DOHH2 (cell line): Measurements from ENCODE around the gene SNX33.

Source experiments
- H3F3A ChIP-seq: fragments of 200-600 bp; sonication (generic), shearing (Covaris generic); 2 replicates; pipeline ENCODE4 v1.6.0; 2016; ENCODE audit warnings: antibody characterized with exemption, mild to moderate bottlenecking; ENCODE audit not compliant: control insufficient read depth, insufficient read depth
- H3K27ac ChIP-seq: fragments of 200-600 bp; sonication (generic); 2 replicates; pipeline ENCODE4 v1.5.1; 2014; ENCODE audit warnings: low read depth, mild to moderate bottlenecking, low read length, moderate library complexity
- H3K27me3 ChIP-seq: fragments of 200-600 bp; sonication (generic); 2 replicates; pipeline ENCODE4 v1.6.1; 2014; ENCODE audit warnings: mild to moderate bottlenecking, low read length, mixed read lengths; ENCODE audit not compliant: control insufficient read depth
- H3K36me3 ChIP-seq: fragments of 200-600 bp; sonication (generic); 2 replicates; pipeline ENCODE4 v1.6.1; 2014; ENCODE audit warnings: mild to moderate bottlenecking, low read length, moderate library complexity, mixed read lengths; ENCODE audit not compliant: control insufficient read depth
- H3K4me1 ChIP-seq: fragments of 200-600 bp; sonication (generic); 2 replicates; pipeline ENCODE4 v1.6.1; 2014; ENCODE audit warnings: mild to moderate bottlenecking, low read length, mixed read lengths; ENCODE audit not compliant: control insufficient read depth
- H3K4me2 ChIP-seq: fragments of 200-600 bp; sonication (generic); 2 replicates; pipeline ENCODE4 v1.6.0; 2014; ENCODE audit warnings: mild to moderate bottlenecking, low read length, moderate library complexity
- H3K4me3 ChIP-seq: fragments of 200-600 bp; sonication (generic); 2 replicates; pipeline ENCODE4 v1.5.1; 2014; ENCODE audit warnings: mild to moderate bottlenecking, low read length, mixed read lengths
- H3K79me2 ChIP-seq: fragments of 200-600 bp; sonication (generic); 2 replicates; pipeline ENCODE4 v1.6.1; 2014; ENCODE audit warnings: mild to moderate bottlenecking, low read length, mixed read lengths; ENCODE audit not compliant: control insufficient read depth
- H3K9me2 ChIP-seq: fragments of 200-600 bp; sonication (generic); replicated peaks from 2 replicates; pipeline ENCODE4 v1.6.1; 2014; ENCODE audit warnings: mild to moderate bottlenecking, low read length, mixed read lengths; ENCODE audit not compliant: control insufficient read depth
- H3K9me3 ChIP-seq: fragments of 200-600 bp; sonication (generic); 2 replicates; pipeline ENCODE4 v1.6.1; 2014; ENCODE audit warnings: antibody characterized with exemption, low read length, mixed read lengths; ENCODE audit not compliant: control insufficient read depth, insufficient read depth
- H4K20me1 ChIP-seq: fragments of 200-600 bp; sonication (generic); 2 replicates; pipeline ENCODE4 v1.6.0; 2014; ENCODE audit warnings: low read depth, mild to moderate bottlenecking, antibody characterized with exemption, low read length, moderate library complexity; ENCODE audit not compliant: control insufficient read depth, insufficient read depth
- EZH2phosphoT487 ChIP-seq: fragments of 200-600 bp; sonication (generic); IDR thresholded peaks from 2 replicates; pipeline ENCODE4 v1.6.1; 2017; ENCODE audit warnings: borderline replicate concordance, mild to moderate bottlenecking, antibody characterized with exemption, low read length, moderate library complexity, mixed read lengths
- TF ChIP-seq, protein P1 (sequence below): fragments of 200-600 bp; sonication (generic); IDR thresholded peaks from one replicate; pipeline ENCODE4 v1.5.1; 2014; ENCODE audit warnings: antibody characterized with exemption, mild to moderate bottlenecking, low read depth, low read length; ENCODE audit not compliant: poor library complexity, severe bottlenecking

SNX33 gene

GRCh38 chr15:75650908-75651809 lies 3.4 kb downstream of the SNX33 start:
- no peaks in the 10 kb centered on the region for H3K9me3 ChIP-seq
- H3K79me2 ChIP-seq, result no peaks in the 10 kb centered on the region
- H3K4me1 ChIP-seq, result peaks cover 11% of the 10 kb centered on the region; the same call in 1 of the 2 replicates
- H3K4me2 ChIP-seq, result no peak overlapping the region
- no peaks in the 10 kb centered on the region for H4K20me1 ChIP-seq
- no peak for TF ChIP-seq EZH2phosphoT487
- TF ChIP-seq, protein P1, sequence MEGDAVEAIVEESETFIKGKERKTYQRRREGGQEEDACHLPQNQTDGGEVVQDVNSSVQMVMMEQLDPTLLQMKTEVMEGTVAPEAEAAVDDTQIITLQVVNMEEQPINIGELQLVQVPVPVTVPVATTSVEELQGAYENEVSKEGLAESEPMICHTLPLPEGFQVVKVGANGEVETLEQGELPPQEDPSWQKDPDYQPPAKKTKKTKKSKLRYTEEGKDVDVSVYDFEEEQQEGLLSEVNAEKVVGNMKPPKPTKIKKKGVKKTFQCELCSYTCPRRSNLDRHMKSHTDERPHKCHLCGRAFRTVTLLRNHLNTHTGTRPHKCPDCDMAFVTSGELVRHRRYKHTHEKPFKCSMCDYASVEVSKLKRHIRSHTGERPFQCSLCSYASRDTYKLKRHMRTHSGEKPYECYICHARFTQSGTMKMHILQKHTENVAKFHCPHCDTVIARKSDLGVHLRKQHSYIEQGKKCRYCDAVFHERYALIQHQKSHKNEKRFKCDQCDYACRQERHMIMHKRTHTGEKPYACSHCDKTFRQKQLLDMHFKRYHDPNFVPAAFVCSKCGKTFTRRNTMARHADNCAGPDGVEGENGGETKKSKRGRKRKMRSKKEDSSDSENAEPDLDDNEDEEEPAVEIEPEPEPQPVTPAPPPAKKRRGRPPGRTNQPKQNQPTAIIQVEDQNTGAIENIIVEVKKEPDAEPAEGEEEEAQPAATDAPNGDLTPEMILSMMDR, result no peak
- no peak overlapping the region for H3K27ac ChIP-seq
- no peak overlapping the region for H3K4me3 ChIP-seq
- peaks cover 31% of the 10 kb centered on the region for H3K27me3 ChIP-seq
- no peaks in the 10 kb centered on the region for H3K36me3 ChIP-seq
- no peaks in the 10 kb centered on the region for H3F3A ChIP-seq
- no peaks in the 10 kb centered on the region for H3K9me2 ChIP-seq

- H4K20me1 ChIP-seq, result no peaks in the 10 kb centered on the region
- peaks cover 8% of the 10 kb centered on the region; the same call in 1 of the 2 replicates for H3K4me1 ChIP-seq
- H3K27ac ChIP-seq, result no peak overlapping the region
- H3K4me2 ChIP-seq, result no peak overlapping the region
- H3K9me3 ChIP-seq, result no peaks in the 10 kb centered on the region
- no peak overlapping the region for H3K4me3 ChIP-seq
- H3K36me3 ChIP-seq, result no peaks in the 10 kb centered on the region
- H3K79me2 ChIP-seq, result no peaks in the 10 kb centered on the region
- H3K9me2 ChIP-seq, result no peaks in the 10 kb centered on the region
- no peak for TF ChIP-seq EZH2phosphoT487
- TF ChIP-seq, protein P1, result no peak
- no peaks in the 10 kb centered on the region for H3F3A ChIP-seq
- peaks cover 23% of the 10 kb centered on the region for H3K27me3 ChIP-seq
These were observed 4.3 kb downstream of the SNX33 start for GRCh38 chr15:75651810-75652543.

DNA sequence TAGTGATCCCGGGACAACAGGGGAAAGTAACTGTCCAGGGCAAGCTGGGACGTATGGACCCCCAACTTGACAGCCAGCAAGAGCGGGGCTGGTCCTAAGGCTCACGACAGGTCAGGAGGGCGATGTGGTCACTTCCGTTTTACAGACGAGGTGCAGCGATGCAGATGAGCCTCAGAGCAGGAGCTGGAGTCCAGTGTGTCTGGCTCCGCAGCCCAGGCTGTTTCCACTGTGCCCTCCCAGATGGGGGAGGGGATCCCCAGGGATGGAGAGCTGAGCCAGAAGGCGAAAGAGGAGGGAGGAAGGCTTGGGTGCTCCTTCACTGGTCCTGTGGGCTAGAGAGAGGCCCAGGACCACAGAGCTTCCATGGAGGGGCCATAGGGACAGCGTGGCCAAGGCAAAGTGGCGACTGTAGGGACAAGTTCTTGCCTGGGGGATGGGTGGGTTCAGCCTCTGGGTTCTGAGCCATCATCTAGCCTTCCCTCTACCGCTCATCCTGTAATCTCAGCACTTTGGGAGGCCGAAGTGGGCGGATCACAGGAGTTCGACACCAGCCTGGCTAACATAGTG lies 5.7 kb downstream of the SNX33 start:
- Histone ChIP-seq H3K4me3 (no peak overlapping the region), H3F3A (no peaks in the 10 kb centered on the region), H3K9me2 (no peaks in the 10 kb centered on the region), H3K4me2 (no peak overlapping the region), H3K4me1 (no peaks in the 10 kb centered on the region), H3K36me3 (no peaks in the 10 kb centered on the region), H4K20me1 (no peaks in the 10 kb centered on the region), H3K27ac (no peak overlapping the region), H3K9me3 (no peaks in the 10 kb centered on the region), H3K27me3 (peaks cover 9% of the 10 kb centered on the region), H3K79me2 (no peaks in the 10 kb centered on the region)
- no peak for TF ChIP-seq EZH2phosphoT487
- TF ChIP-seq, protein P1, result no peak
